Hepatocyte (in vitro differentiated cells): Measurements from ENCODE around the gene ATP8B3.

Source experiments
- EZH2 ChIP-seq: fragments of 200-600 bp; sonication (generic); IDR thresholded peaks from 2 replicates; pipeline ENCODE4 v1.6.1; 2016; ENCODE audit warnings: antibody characterized with exemption, mild to moderate bottlenecking, borderline replicate concordance
- EZH2phosphoT487 ChIP-seq: fragments of 200-600 bp; sonication (generic); IDR thresholded peaks from one replicate; pipeline ENCODE4 v1.6.1; 2018; ENCODE audit warnings: antibody characterized with exemption, mild to moderate bottlenecking, low read depth, moderate library complexity; ENCODE audit not compliant: unreplicated experiment, severe bottlenecking
- TF ChIP-seq, protein P1 (sequence below): fragments of 200-600 bp; sonication (generic); IDR thresholded peaks from 2 replicates; pipeline ENCODE4 v1.5.1; 2016; ENCODE audit warnings: antibody characterized with exemption, mild to moderate bottlenecking; ENCODE audit not compliant: poor library complexity

GRCh38 chr19:1742989-1743696, 68.9 kb downstream of the ATP8B3 start:
- TF ChIP-seq, protein P1, sequence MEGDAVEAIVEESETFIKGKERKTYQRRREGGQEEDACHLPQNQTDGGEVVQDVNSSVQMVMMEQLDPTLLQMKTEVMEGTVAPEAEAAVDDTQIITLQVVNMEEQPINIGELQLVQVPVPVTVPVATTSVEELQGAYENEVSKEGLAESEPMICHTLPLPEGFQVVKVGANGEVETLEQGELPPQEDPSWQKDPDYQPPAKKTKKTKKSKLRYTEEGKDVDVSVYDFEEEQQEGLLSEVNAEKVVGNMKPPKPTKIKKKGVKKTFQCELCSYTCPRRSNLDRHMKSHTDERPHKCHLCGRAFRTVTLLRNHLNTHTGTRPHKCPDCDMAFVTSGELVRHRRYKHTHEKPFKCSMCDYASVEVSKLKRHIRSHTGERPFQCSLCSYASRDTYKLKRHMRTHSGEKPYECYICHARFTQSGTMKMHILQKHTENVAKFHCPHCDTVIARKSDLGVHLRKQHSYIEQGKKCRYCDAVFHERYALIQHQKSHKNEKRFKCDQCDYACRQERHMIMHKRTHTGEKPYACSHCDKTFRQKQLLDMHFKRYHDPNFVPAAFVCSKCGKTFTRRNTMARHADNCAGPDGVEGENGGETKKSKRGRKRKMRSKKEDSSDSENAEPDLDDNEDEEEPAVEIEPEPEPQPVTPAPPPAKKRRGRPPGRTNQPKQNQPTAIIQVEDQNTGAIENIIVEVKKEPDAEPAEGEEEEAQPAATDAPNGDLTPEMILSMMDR = no peak
- TF ChIP-seq EZH2 = no peak
- no peak for TF ChIP-seq EZH2phosphoT487
